K562 (cell line): Measurements from ENCODE around the gene LRRC74B. TPM values are rescaled to one million over a fixed set of nuclear protein-coding genes. Genes with fewer than 3 reads are reported as not detected.

Experiments used
- ATF6 ChIP-seq: sonication (generic); formaldehyde crosslinking; IDR thresholded peaks from 2 replicates; pipeline ENCODE4 v1.4.0; 2020; ENCODE audit warnings: mild to moderate bottlenecking, missing genetic modification reagents
- MTA3 ChIP-seq: fragments of 450-650 bp; formaldehyde crosslinking; IDR thresholded peaks from 2 replicates; pipeline ENCODE4 v1.6.1; 2017; ENCODE audit warnings: mild to moderate bottlenecking, borderline replicate concordance
- PTBP1 ChIP-seq: fragments of 200-400 bp; formaldehyde crosslinking; IDR thresholded peaks from 2 replicates; pipeline ENCODE4 v1.6.1; 2017; ENCODE audit warnings: low read depth, low read length
- THAP12 ChIP-seq: fragments of 250-450 bp; sonication (Bioruptor Pico); IDR thresholded peaks from 2 replicates; pipeline ENCODE4 v1.9.0; 2021; ENCODE audit warnings: mild to moderate bottlenecking, inconsistent platforms
- TSC22D4 ChIP-seq: fragments of 450-650 bp; IDR thresholded peaks from 2 replicates; pipeline ENCODE4 v1.6.1; 2016; ENCODE audit warnings: missing genetic modification characterization, missing biosample characterization, control low read depth
- USF2 ChIP-seq: sonication (generic); formaldehyde crosslinking; IDR thresholded peaks from 2 replicates; pipeline ENCODE4 v1.5.0; 2020; ENCODE audit warnings: missing genetic modification reagents
- ZBED1 ChIP-seq: IDR thresholded peaks from 2 replicates; pipeline ENCODE4 v1.6.1; 2014
- ZNF212 ChIP-seq: fragments of 450-650 bp; formaldehyde crosslinking; IDR thresholded peaks from 2 replicates; pipeline ENCODE4 v1.4.0; 2020; ENCODE audit warnings: mild to moderate bottlenecking
- ZNF24 ChIP-seq: fragments of 450-650 bp; IDR thresholded peaks from 2 replicates; pipeline ENCODE4 v1.6.1; 2016
- polyA plus RNA-seq, 8 experiments: library from polyadenylated mRNA; depleted of rRNA in 4 of 8; stranded (reverse) in 5 of 8; unstranded in 3 of 8; fragments of >200 nt; fragmentation: Nextera tagmentation in 2 of 8; fragmentation: Illumina TruSeq in 1 of 8; extraction: Ambion mirVana in 2 of 8; extraction: Trizol in 1 of 8; gene quantifications; 2 replicates each; pipeline versions ENCODE4 v1.2.1 to v1.2.3, GENCODE V29; 2011 to 2014; ENCODE audit warnings: inconsistent platforms in 1 of 8, missing spikeins in 1 of 8
- total RNA-seq, 7 experiments: library from RNA; depleted of rRNA in 6 of 7; stranded (reverse); fragments of >200 nt in 6 of 7; fragmentation: Illumina TruSeq in 2 of 7; extraction: Trizol in 2 of 7; gene quantifications; 2 replicates each; pipeline versions ENCODE4 v1.2.1 to v1.2.3, GENCODE V29; 2011 to 2021; ENCODE audit warnings: low replicate concordance in 1 of 7

The LRRC74B gene
- total and polyA plus RNA-seq, 9 of the 15 experiments (the other 6 are each of a cell fraction or from before 2014, with no cell fraction given): not detected

GRCh38 chr22:21055564-21055834, 9.8 kb downstream of the LRRC74B start (continued):
- TF ChIP-seq THAP12 (CRISPR knock-in tag) (peak; percentile 77), ZNF24 (no peak), MTA3 (peak; percentile 27; the same call in 1 of the 2 replicates), ZNF212 (CRISPR knock-in tag) (no peak), PTBP1 (no peak), ATF6 (CRISPR knock-in tag) (no peak), USF2 (CRISPR knock-in tag) (no peak), ZBED1 (no peak), TSC22D4 (0 out of 2 replicates have a peak, but pooled peaks have one; percentile 3)
